Uterus (tissue), 2 donors: ENCODE results near the gene TMEM218.

ENCODE experiments used
- POLR2A ChIP-seq, 2 donors: fragments of 450-650 bp; IDR thresholded peaks; one replicate each; pipeline ENCODE4 v1.6.1; 2016; ENCODE audit warnings: antibody characterized with exemption in 2 of 2, mild to moderate bottlenecking in 1 of 2, moderate library complexity in 1 of 2
- TF ChIP-seq, protein P1 (sequence below), 4 experiments: fragments of 200-600 bp in 2 of 4; fragments of 450-650 bp in 2 of 4; sonication (generic) in 2 of 4; IDR thresholded peaks; one replicate each; pipeline ENCODE4 v1.5.1; 2016 to 2019; ENCODE audit warnings: antibody characterized with exemption in 4 of 4, mild to moderate bottlenecking in 2 of 4, moderate library complexity in 1 of 4

DNA sequence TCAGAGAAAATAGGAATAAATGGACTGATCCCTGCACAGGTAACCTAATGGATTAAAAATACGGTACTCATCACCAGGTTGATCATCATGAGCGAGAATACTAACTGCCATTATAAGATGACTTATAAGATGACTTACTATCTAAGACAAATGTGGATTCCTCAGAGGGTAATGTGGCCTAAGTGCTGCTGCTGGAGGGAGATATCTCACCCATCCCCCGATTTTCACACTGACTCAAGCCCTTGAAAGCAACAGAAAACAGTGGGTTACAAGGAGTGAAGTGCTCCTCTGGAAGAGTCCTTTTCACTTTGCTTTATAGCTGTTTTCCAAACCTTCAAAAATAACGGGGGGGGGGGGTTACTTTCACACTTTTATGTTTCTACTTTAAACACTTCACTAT is 920 bp downstream of the TMEM218 start:
- no peak for TF ChIP-seq POLR2A (IDR thresholded peaks at IDR 0.05)
- TF ChIP-seq, protein P1, sequence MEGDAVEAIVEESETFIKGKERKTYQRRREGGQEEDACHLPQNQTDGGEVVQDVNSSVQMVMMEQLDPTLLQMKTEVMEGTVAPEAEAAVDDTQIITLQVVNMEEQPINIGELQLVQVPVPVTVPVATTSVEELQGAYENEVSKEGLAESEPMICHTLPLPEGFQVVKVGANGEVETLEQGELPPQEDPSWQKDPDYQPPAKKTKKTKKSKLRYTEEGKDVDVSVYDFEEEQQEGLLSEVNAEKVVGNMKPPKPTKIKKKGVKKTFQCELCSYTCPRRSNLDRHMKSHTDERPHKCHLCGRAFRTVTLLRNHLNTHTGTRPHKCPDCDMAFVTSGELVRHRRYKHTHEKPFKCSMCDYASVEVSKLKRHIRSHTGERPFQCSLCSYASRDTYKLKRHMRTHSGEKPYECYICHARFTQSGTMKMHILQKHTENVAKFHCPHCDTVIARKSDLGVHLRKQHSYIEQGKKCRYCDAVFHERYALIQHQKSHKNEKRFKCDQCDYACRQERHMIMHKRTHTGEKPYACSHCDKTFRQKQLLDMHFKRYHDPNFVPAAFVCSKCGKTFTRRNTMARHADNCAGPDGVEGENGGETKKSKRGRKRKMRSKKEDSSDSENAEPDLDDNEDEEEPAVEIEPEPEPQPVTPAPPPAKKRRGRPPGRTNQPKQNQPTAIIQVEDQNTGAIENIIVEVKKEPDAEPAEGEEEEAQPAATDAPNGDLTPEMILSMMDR (IDR thresholded peaks at IDR 0.05): no peak
